ENCODE measurements around the gene MOB1A.

GRCh38 chr2:74148457-74149246 lies 30.0 kb downstream of the MOB1A start:
- TF ChIP-seq YY1 (IDR thresholded peaks at IDR 0.05; ENCODE audit: insufficient read depth, insufficient read length) (no peak), ZNF274 (IDR thresholded peaks at IDR 0.05; ENCODE audit: low read depth, low read length) (no peak)

Measured in NT2/D1 (cell line).